Choroid plexus epithelial cell (primary cell): ENCODE results near the gene ACTN3.

Source experiments
- DNase-seq: peaks from one replicate; pipeline ENCODE4 v3.0.0-alpha.2; 2010; ENCODE audit warnings: low read depth
- H3K4me3 ChIP-seq: 2 replicates; pipeline ENCODE4 v1.5.1; 2011; ENCODE audit warnings: low read depth, mild to moderate bottlenecking, control low read depth, low read length, moderate library complexity
- TF ChIP-seq, protein P1 (sequence below): conservative IDR thresholded peaks from 2 replicates; pipeline ENCODE4 v1.5.1; 2011; ENCODE audit warnings: low read depth, mild to moderate bottlenecking, control low read depth, inconsistent platforms, low read length, moderate library complexity

The ACTN3 gene

DNA sequence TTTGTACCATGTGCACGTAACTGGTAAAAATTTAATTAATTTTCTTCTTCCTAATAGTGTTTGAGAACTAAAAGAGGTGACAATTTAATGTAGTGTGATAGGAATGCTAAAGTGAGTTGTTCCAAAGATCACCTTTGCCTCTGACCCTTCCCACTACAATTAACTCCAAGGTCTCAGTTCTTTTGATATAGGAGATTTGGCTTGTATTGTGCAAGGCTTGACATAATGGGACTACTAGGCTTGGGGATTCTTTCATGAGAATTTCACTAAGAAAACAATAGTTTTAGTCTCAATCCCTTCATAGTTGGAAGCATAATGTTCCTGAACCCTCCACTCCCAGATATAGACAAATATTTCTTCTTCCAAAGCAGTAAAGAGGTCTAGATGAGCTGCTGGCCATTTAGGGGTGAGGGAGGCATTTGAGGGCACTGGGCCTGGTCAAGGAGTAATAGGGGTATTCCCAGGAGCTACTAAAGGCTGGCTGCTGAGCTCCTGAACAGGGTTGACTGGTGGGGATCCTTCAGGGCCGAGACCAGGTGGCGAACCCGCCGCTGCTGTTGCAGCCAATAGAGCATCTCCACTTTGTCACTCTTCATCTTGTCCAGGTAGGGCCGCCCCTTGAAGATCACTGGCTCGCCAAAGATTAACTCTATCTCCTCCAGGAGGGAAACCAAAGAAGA, 43.4 kb downstream of the ACTN3 start:
- H3K4me3 ChIP-seq = no peak overlapping the region
- TF ChIP-seq, protein P1, sequence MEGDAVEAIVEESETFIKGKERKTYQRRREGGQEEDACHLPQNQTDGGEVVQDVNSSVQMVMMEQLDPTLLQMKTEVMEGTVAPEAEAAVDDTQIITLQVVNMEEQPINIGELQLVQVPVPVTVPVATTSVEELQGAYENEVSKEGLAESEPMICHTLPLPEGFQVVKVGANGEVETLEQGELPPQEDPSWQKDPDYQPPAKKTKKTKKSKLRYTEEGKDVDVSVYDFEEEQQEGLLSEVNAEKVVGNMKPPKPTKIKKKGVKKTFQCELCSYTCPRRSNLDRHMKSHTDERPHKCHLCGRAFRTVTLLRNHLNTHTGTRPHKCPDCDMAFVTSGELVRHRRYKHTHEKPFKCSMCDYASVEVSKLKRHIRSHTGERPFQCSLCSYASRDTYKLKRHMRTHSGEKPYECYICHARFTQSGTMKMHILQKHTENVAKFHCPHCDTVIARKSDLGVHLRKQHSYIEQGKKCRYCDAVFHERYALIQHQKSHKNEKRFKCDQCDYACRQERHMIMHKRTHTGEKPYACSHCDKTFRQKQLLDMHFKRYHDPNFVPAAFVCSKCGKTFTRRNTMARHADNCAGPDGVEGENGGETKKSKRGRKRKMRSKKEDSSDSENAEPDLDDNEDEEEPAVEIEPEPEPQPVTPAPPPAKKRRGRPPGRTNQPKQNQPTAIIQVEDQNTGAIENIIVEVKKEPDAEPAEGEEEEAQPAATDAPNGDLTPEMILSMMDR = no peak
- no peak for DNase-seq

DNA sequence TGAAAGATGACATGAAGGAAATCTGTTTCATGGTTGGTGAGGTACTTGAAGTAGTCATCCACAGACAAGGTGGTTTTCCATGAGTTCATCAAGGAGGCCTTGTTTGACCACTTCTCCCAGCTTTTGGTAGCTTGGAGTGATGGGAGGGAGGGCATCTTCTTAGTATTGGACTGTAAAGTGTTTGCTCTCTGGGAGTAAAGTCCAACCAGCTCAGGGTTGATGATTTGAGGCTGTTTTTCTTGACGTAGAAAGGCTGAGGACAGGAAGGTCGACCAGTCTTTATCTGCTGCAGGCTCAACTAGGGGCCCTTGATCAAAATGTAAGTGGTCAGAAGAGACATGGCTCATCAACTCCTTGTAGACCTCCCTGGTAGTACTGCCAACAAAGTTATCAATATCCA, 44.5 kb downstream of the ACTN3 start:
- no peak for DNase-seq
- TF ChIP-seq, protein P1 = no peak
- no peak overlapping the region for H3K4me3 ChIP-seq

DNA sequence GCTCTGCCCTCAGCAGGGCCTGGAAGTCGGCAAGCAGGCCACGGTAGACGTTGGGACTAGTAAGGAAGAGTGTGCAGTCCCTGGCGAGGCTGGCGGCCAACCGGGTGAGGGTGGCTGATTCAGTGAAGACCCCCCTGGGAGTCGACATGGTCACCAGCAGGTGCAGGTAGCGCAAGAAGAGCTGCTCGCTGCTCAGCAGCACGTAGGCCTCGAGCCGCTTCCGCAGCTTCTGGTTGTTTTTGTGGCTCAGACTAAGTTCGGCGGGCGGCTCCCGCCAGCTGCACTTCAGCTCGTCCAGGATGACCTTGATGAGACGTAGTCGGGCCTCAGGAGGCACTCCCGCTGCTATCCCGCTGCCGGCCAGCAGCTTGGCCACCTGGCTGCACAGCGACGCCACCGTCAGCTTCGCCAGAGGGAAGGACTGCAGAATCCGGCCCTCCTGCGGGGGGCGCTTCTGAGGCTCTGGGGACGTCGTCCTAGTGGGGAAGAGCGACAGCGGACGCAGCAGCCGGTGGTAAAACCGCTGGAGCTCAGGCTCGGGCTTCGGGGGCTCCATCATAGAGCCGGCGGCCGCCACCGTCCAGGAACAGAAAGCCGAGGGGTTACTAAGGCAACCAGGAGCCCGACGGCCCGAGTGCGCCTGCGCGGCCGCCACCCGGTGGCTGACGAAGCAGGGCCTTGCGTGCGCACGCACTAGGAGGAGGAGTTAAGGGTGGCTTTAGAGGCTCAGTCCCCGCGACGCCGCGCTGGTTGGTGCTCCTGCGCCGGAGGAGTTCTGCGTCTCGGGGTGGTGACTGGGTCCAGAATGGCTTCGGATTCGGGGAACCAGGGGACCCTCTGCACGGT, 46.0 kb downstream of the ACTN3 start, which contains the start of the genes CCDC87 and CCS:
Gene CCDC87, minus strand, starts transcription at position 607 of the 846 bp plus-strand sequence. Its CDS starts 48 bp downstream, at position 559.
Gene CCS, plus strand, starts transcription at position 729 of the 846 bp plus-strand sequence. Its CDS starts 77 bp downstream, at position 806.
- peak within 1 kb of the TSS; percentile 71 for H3K4me3 ChIP-seq
- DNase-seq = peak; percentile 96
- TF ChIP-seq, protein P1 = peak; percentile 78

- TF ChIP-seq, protein P1 = no peak
- no peak for DNase-seq
- peak overlapping the region; percentile 71 for H3K4me3 ChIP-seq
Observed at GRCh38 chr11:66593303-66593635, 46.6 kb downstream of the ACTN3 start.

DNA sequence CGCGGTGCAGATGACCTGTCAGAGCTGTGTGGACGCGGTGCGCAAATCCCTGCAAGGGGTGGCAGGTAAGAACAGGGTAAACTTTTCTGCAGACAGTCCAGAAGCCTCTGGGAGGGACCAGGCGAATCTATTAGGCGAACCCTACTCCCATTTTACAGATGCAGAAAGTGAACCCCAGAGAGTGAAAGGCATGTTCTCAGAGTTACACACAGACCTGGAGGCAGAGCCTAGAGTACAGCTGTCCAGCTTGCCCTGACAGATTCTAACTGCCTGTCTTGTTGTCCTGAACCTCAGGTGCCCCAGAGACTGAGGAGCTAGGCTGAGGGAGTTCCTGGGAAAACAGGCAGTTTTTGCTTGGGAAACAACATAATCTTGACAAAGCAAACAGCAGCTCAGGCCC, 46.9 kb downstream of the ACTN3 start:
- H3K4me3 ChIP-seq = peak overlapping the region; percentile 71
- TF ChIP-seq, protein P1 = no peak
- DNase-seq = no peak

- peak overlapping the region; percentile 9 for H3K4me3 ChIP-seq
- peak; percentile 89 for DNase-seq
- TF ChIP-seq, protein P1 = no peak
Observed at GRCh38 chr11:66595245-66595904, 48.7 kb downstream of the ACTN3 start.
